Mesendoderm (in vitro differentiated cells): ENCODE measurements around the gene TM7SF3.

Experiments used
- DNase-seq: peaks from one replicate; pipeline ENCODE4 v3.0.0; 2013
- H2AK5ac ChIP-seq: 2 replicates; pipeline ENCODE4 v1.6.1; 2013; ENCODE audit warnings: low read length, inconsistent platforms
- H2BK120ac ChIP-seq: 2 replicates; pipeline ENCODE4 v1.6.1; 2013; ENCODE audit warnings: low read depth, mild to moderate bottlenecking, low read length, moderate library complexity, mixed read lengths
- H2BK15ac ChIP-seq: replicated peaks from 2 replicates; pipeline ENCODE4 v1.6.1; 2013; ENCODE audit warnings: low read depth, mild to moderate bottlenecking, moderate library complexity
- H2BK5ac ChIP-seq: 2 replicates; pipeline ENCODE4 v1.6.1; 2013; ENCODE audit warnings: low read length, inconsistent platforms
- H3K18ac ChIP-seq: 2 replicates; pipeline ENCODE4 v1.6.1; 2013; ENCODE audit warnings: mild to moderate bottlenecking, low read length, mixed read lengths
- H3K23ac ChIP-seq: one replicate; pipeline ENCODE4 v1.6.1; 2013; ENCODE audit warnings: low read length
- H3K27ac ChIP-seq: 2 replicates; pipeline ENCODE4 v1.5.1; 2013; ENCODE audit warnings: low read depth, mild to moderate bottlenecking, inconsistent platforms, low read length, moderate library complexity
- H3K27me3 ChIP-seq: 2 replicates; pipeline ENCODE4 v1.6.1; 2013; ENCODE audit warnings: low read length, control low read depth, mild to moderate bottlenecking, inconsistent platforms; ENCODE audit not compliant: insufficient read depth, poor library complexity
- H3K36me3 ChIP-seq: 2 replicates; pipeline ENCODE4 v1.6.1; 2013; ENCODE audit warnings: low read length, inconsistent platforms; ENCODE audit not compliant: control insufficient read depth, insufficient read depth
- H3K4ac ChIP-seq: one replicate; pipeline ENCODE4 v1.6.1; 2013; ENCODE audit warnings: low read depth, mild to moderate bottlenecking, low read length, moderate library complexity
- H3K4me1 ChIP-seq: 2 replicates; pipeline ENCODE4 v1.6.1; 2013; ENCODE audit warnings: low read depth, low read length, inconsistent platforms; ENCODE audit not compliant: control insufficient read depth
- H3K4me2 ChIP-seq: 2 replicates; pipeline ENCODE4 v1.6.1; 2013; ENCODE audit warnings: low read length
- H3K4me3 ChIP-seq: 2 replicates; pipeline ENCODE4 v1.5.1; 2013; ENCODE audit warnings: mild to moderate bottlenecking, low read length
- H3K56ac ChIP-seq: one replicate; pipeline ENCODE4 v1.6.1; 2013; ENCODE audit warnings: low read length
- H3K79me1 ChIP-seq: 2 replicates; pipeline ENCODE4 v1.6.1; 2013; ENCODE audit warnings: low read length, inconsistent platforms
- H3K79me2 ChIP-seq: 2 replicates; pipeline ENCODE4 v1.6.1; 2013; ENCODE audit warnings: mild to moderate bottlenecking, low read length; ENCODE audit not compliant: control insufficient read depth, insufficient read depth
- H3K9ac ChIP-seq: 2 replicates; pipeline ENCODE4 v1.6.1; 2013; ENCODE audit warnings: low read length, inconsistent platforms
- H4K5ac ChIP-seq: one replicate; pipeline ENCODE4 v1.6.1; 2013; ENCODE audit warnings: low read length
- H4K8ac ChIP-seq: one replicate; pipeline ENCODE4 v1.6.1; 2013; ENCODE audit warnings: low read depth, mild to moderate bottlenecking, control low read depth, low read length, moderate library complexity
- WGBS: extraction: QIAGEN DNeasy Blood & Tissue Kit; methylation state at CpG from one replicate; pipeline ENCODE4 v1.1.7; 2013; ENCODE audit warnings: low lambda C conversion rate, missing lambda C conversion rate; ENCODE audit not compliant: insufficient coverage; ENCODE audit errors: extremely low coverage; 5-methylcytosine and 5-hydroxymethylcytosine counted together

TM7SF3 gene

GRCh38 chr12:27006797-27007467 is 7.3 kb downstream of the TM7SF3 start:
- no CpG with 5 or more reads among the region's 2 CpGs for WGBS
- Histone ChIP-seq H3K4ac (no peak overlapping the region), H2AK5ac (no peak overlapping the region), H3K4me2 (no peak overlapping the region), H3K4me1 (no peaks in the 10 kb centered on the region), H2BK120ac (no peak overlapping the region), H3K23ac (no peak overlapping the region), H3K27ac (no peak overlapping the region), H2BK15ac (no peak overlapping the region), H3K56ac (no peak overlapping the region), H3K79me1 (no peaks in the 10 kb centered on the region), H3K4me3 (no peak overlapping the region), H3K9ac (no peak overlapping the region), H3K27me3 (no peaks in the 10 kb centered on the region), H4K8ac (no peak overlapping the region), H3K18ac (no peak overlapping the region), H4K5ac (no peak overlapping the region), H3K36me3 (no peaks in the 10 kb centered on the region), H2BK5ac (no peak overlapping the region), H3K79me2 (peaks cover 2% of the 10 kb centered on the region)
- no peak for DNase-seq

GRCh38 chr12:27005495-27005894 is 8.7 kb downstream of the TM7SF3 start:
- Histone ChIP-seq H3K4ac (no peak overlapping the region), H3K4me2 (no peak overlapping the region), H3K36me3 (no peaks in the 10 kb centered on the region), H3K56ac (no peak overlapping the region), H4K8ac (no peak overlapping the region), H3K79me2 (peaks cover 2% of the 10 kb centered on the region), H2BK5ac (no peak overlapping the region), H2AK5ac (no peak overlapping the region), H2BK15ac (no peak overlapping the region), H3K9ac (no peak overlapping the region), H3K27ac (no peak overlapping the region), H3K18ac (no peak overlapping the region), H3K4me3 (no peak overlapping the region), H4K5ac (no peak overlapping the region), H3K27me3 (no peaks in the 10 kb centered on the region), H2BK120ac (no peak overlapping the region), H3K23ac (no peak overlapping the region), H3K79me1 (no peaks in the 10 kb centered on the region), H3K4me1 (no peaks in the 10 kb centered on the region)
- no peak for DNase-seq
- no CpG with 5 or more reads among the region's 2 CpGs for WGBS

- no peak for DNase-seq
- no peak overlapping the region for H3K4me3 ChIP-seq
- no peak overlapping the region for H3K18ac ChIP-seq
- no peak overlapping the region for H2BK120ac ChIP-seq
- H3K9ac ChIP-seq: no peak overlapping the region
- H3K27me3 ChIP-seq: no peaks in the 10 kb centered on the region
- no peak overlapping the region for H3K56ac ChIP-seq
- no peak overlapping the region for H2BK5ac ChIP-seq
- H3K79me2 ChIP-seq: peaks cover 2% of the 10 kb centered on the region
- no peak overlapping the region for H4K8ac ChIP-seq
- H2AK5ac ChIP-seq: no peak overlapping the region
- H3K79me1 ChIP-seq: no peaks in the 10 kb centered on the region
- H3K4me1 ChIP-seq: no peaks in the 10 kb centered on the region
- no peak overlapping the region for H3K4ac ChIP-seq
- H3K36me3 ChIP-seq: no peaks in the 10 kb centered on the region
- no peak overlapping the region for H4K5ac ChIP-seq
- H3K27ac ChIP-seq: no peak overlapping the region
- no peak overlapping the region for H3K4me2 ChIP-seq
- WGBS: no CpG with 5 or more reads among the region's 6 CpGs
- H3K23ac ChIP-seq: no peak overlapping the region
- H2BK15ac ChIP-seq: no peak overlapping the region
These were observed 10.5 kb downstream of the TM7SF3 start for GRCh38 chr12:27003421-27004381.

GRCh38 chr12:27002141-27002540 is 12.0 kb downstream of the TM7SF3 start:
- no peak overlapping the region for H3K23ac ChIP-seq
- H2BK120ac ChIP-seq: no peak overlapping the region
- no peak overlapping the region for H3K9ac ChIP-seq
- no peaks in the 10 kb centered on the region for H3K4me1 ChIP-seq
- no peaks in the 10 kb centered on the region for H3K27me3 ChIP-seq
- H3K4ac ChIP-seq: no peak overlapping the region
- H3K27ac ChIP-seq: no peak overlapping the region
- H3K4me2 ChIP-seq: no peak overlapping the region
- no peak overlapping the region for H2BK5ac ChIP-seq
- no peak overlapping the region for H4K5ac ChIP-seq
- H3K56ac ChIP-seq: no peak overlapping the region
- H3K36me3 ChIP-seq: no peaks in the 10 kb centered on the region
- H2AK5ac ChIP-seq: no peak overlapping the region
- no CpG with 5 or more reads among the region's 5 CpGs for WGBS
- no peak for DNase-seq
- no peak overlapping the region for H2BK15ac ChIP-seq
- H3K4me3 ChIP-seq: no peak overlapping the region
- peaks cover 2% of the 10 kb centered on the region for H3K79me2 ChIP-seq
- H3K18ac ChIP-seq: no peak overlapping the region
- H4K8ac ChIP-seq: no peak overlapping the region
- no peaks in the 10 kb centered on the region for H3K79me1 ChIP-seq

GRCh38 chr12:27001663-27002062 is 12.5 kb downstream of the TM7SF3 start:
- DNase-seq: no peak
- no peak overlapping the region for H2BK5ac ChIP-seq
- H3K18ac ChIP-seq: no peak overlapping the region
- H3K4me3 ChIP-seq: no peak overlapping the region
- no peak overlapping the region for H3K4me2 ChIP-seq
- H2BK15ac ChIP-seq: no peak overlapping the region
- 100% methylated on average over 2 of the region's 5 CpGs for WGBS
- no peak overlapping the region for H2BK120ac ChIP-seq
- H3K56ac ChIP-seq: no peak overlapping the region
- no peaks in the 10 kb centered on the region for H3K36me3 ChIP-seq
- H3K4me1 ChIP-seq: no peaks in the 10 kb centered on the region
- no peak overlapping the region for H4K8ac ChIP-seq
- no peak overlapping the region for H2AK5ac ChIP-seq
- no peak overlapping the region for H4K5ac ChIP-seq
- H3K79me1 ChIP-seq: no peaks in the 10 kb centered on the region
- H3K23ac ChIP-seq: no peak overlapping the region
- no peak overlapping the region for H3K9ac ChIP-seq
- peaks cover 2% of the 10 kb centered on the region for H3K79me2 ChIP-seq
- no peaks in the 10 kb centered on the region for H3K27me3 ChIP-seq
- no peak overlapping the region for H3K4ac ChIP-seq
- H3K27ac ChIP-seq: no peak overlapping the region
